A673 (cell line): ENCODE results near the gene KRTAP1-3.

Experiments
- CTCF ChIP-seq: fragments of 300-800, 200-600 bp; sonication (generic); conservative IDR thresholded peaks from 2 replicates; pipeline ENCODE4 v1.5.1; 2017; ENCODE audit warnings: low read depth, mild to moderate bottlenecking, antibody characterized with exemption, low read length, moderate library complexity, mixed read lengths
- EZH2 ChIP-seq: fragments of 200-600 bp; sonication (generic); IDR thresholded peaks from 2 replicates; pipeline ENCODE4 v1.6.1; 2017; ENCODE audit warnings: borderline replicate concordance, low read depth, mild to moderate bottlenecking, mixed read lengths, antibody characterized with exemption, low read length; ENCODE audit not compliant: poor library complexity, severe bottlenecking

GRCh38 chr17:41029633-41030245, 4.9 kb downstream of the KRTAP1-3 start, which contains the start of gene KRTAP1-4:
- TF ChIP-seq CTCF: no peak
- no peak for TF ChIP-seq EZH2
